ENCODE data around the gene DMRTA1.
"Not testable (repeated sequence)": the region's sequence is repeated elsewhere in the genome, so short reads cannot be mapped to it uniquely, and the experiment has no call there.

DMRTA1 gene

GRCh38 chr9:22469928-22470544, 23.4 kb downstream of the DMRTA1 start:
- no peak overlapping the region for H2AK5ac ChIP-seq (ENCODE audit: low read length)
- H3K4me2 ChIP-seq (ENCODE audit: low read length) = no peak overlapping the region
- H4K8ac ChIP-seq (ENCODE audit: low read depth, low read length) = no peak overlapping the region
- H3K56ac ChIP-seq (ENCODE audit: low read length) = no peak overlapping the region
- no peak overlapping the region for H3K9ac ChIP-seq (ENCODE audit: low read length)
- H3K36me3 ChIP-seq (ENCODE audit: control insufficient read depth, insufficient read depth, low read length) = no peaks in the 10 kb centered on the region
- H2BK120ac ChIP-seq (ENCODE audit: low read depth, low read length) = no peak overlapping the region
- no peak overlapping the region for H4K5ac ChIP-seq (ENCODE audit: low read length)
- no peak overlapping the region for H3K18ac ChIP-seq (ENCODE audit: low read length)
- H3K4me3 ChIP-seq (ENCODE audit: low read length) = no peak overlapping the region
- H3K79me2 ChIP-seq (ENCODE audit: control insufficient read depth, insufficient read depth, low read length) = no peaks in the 10 kb centered on the region
- DNase-seq = peak; percentile 69
- WGBS (ENCODE audit: extremely low coverage, insufficient coverage, low lambda C conversion rate) = no CpG with 5 or more reads among the region's 8 CpGs
- no peaks in the 10 kb centered on the region for H3K27me3 ChIP-seq (ENCODE audit: insufficient read depth, low read length, poor library complexity)
- no peak overlapping the region for H3K27ac ChIP-seq (ENCODE audit: low read depth, low read length)
- no peaks in the 10 kb centered on the region for H3K4me1 ChIP-seq (ENCODE audit: control insufficient read depth, low read depth, low read length)
- H3K4ac ChIP-seq (ENCODE audit: low read depth, low read length) = no peak overlapping the region
- H3K79me1 ChIP-seq (ENCODE audit: low read length) = no peaks in the 10 kb centered on the region
- no peak overlapping the region for H2BK15ac ChIP-seq (replicated peaks; ENCODE audit: low read depth)
- no peak overlapping the region for H2BK5ac ChIP-seq (ENCODE audit: low read length)
- H3K23ac ChIP-seq (ENCODE audit: low read length) = no peak overlapping the region

- Histone ChIP-seq H3K79me2 (ENCODE audit: control insufficient read depth, insufficient read depth, low read length) (no peaks in the 10 kb centered on the region), H4K5ac (ENCODE audit: low read length) (no peak overlapping the region), H3K9ac (ENCODE audit: low read length) (no peak overlapping the region), H3K4me1 (ENCODE audit: control insufficient read depth, low read depth, low read length) (no peaks in the 10 kb centered on the region), H2BK120ac (ENCODE audit: low read depth, low read length) (no peak overlapping the region), H3K4ac (ENCODE audit: low read depth, low read length) (no peak overlapping the region), H2BK5ac (ENCODE audit: low read length) (no peak overlapping the region), H2BK15ac (replicated peaks; ENCODE audit: low read depth) (no peak overlapping the region), H3K36me3 (ENCODE audit: control insufficient read depth, insufficient read depth, low read length) (no peaks in the 10 kb centered on the region), H3K27ac (ENCODE audit: low read depth, low read length) (no peak overlapping the region), H3K27me3 (ENCODE audit: insufficient read depth, low read length, poor library complexity) (no peaks in the 10 kb centered on the region), H2AK5ac (ENCODE audit: low read length) (no peak overlapping the region), H4K8ac (ENCODE audit: low read depth, low read length) (no peak overlapping the region), H3K23ac (ENCODE audit: low read length) (no peak overlapping the region), H3K56ac (ENCODE audit: low read length) (no peak overlapping the region), H3K4me3 (ENCODE audit: low read length) (no peak overlapping the region), H3K4me2 (ENCODE audit: low read length) (no peak overlapping the region), H3K18ac (ENCODE audit: low read length) (no peak overlapping the region), H3K79me1 (ENCODE audit: low read length) (no peaks in the 10 kb centered on the region)
- no peak for DNase-seq
- no CpG with 5 or more reads among the region's 2 CpGs for WGBS (ENCODE audit: extremely low coverage, insufficient coverage, low lambda C conversion rate)
Observed at GRCh38 chr9:22481566-22481965, 34.9 kb downstream of the DMRTA1 start.

- Histone ChIP-seq H2AK5ac (ENCODE audit: low read length) (no peak overlapping the region), H2BK120ac (ENCODE audit: low read depth, low read length) (no peak overlapping the region), H4K5ac (ENCODE audit: low read length) (no peak overlapping the region), H3K56ac (ENCODE audit: low read length) (no peak overlapping the region), H3K4me3 (ENCODE audit: low read length) (no peak overlapping the region), H3K18ac (ENCODE audit: low read length) (no peak overlapping the region), H2BK5ac (ENCODE audit: low read length) (no peak overlapping the region), H3K27me3 (ENCODE audit: insufficient read depth, low read length, poor library complexity) (no peaks in the 10 kb centered on the region), H3K36me3 (ENCODE audit: control insufficient read depth, insufficient read depth, low read length) (no peaks in the 10 kb centered on the region), H3K4me2 (ENCODE audit: low read length) (no peak overlapping the region), H3K79me2 (ENCODE audit: control insufficient read depth, insufficient read depth, low read length) (no peaks in the 10 kb centered on the region), H3K79me1 (ENCODE audit: low read length) (no peaks in the 10 kb centered on the region), H2BK15ac (replicated peaks; ENCODE audit: low read depth) (no peak overlapping the region), H3K4ac (ENCODE audit: low read depth, low read length) (no peak overlapping the region), H3K27ac (ENCODE audit: low read depth, low read length) (no peak overlapping the region), H3K23ac (ENCODE audit: low read length) (no peak overlapping the region), H3K9ac (ENCODE audit: low read length) (no peak overlapping the region), H4K8ac (ENCODE audit: low read depth, low read length) (no peak overlapping the region), H3K4me1 (ENCODE audit: control insufficient read depth, low read depth, low read length) (no peaks in the 10 kb centered on the region)
- no CpG with 5 or more reads among the region's 1 CpG for WGBS (ENCODE audit: extremely low coverage, insufficient coverage, low lambda C conversion rate)
- DNase-seq = no peak
Observed at GRCh38 chr9:22483528-22484070, 37.0 kb downstream of the DMRTA1 start.

- H3K4ac ChIP-seq (ENCODE audit: low read depth, low read length); H4K8ac ChIP-seq (ENCODE audit: low read depth, low read length); H3K18ac ChIP-seq (ENCODE audit: low read length); H3K56ac ChIP-seq (ENCODE audit: low read length); H3K23ac ChIP-seq (ENCODE audit: low read length); H3K4me1 ChIP-seq (ENCODE audit: control insufficient read depth, low read depth, low read length); H2AK5ac ChIP-seq (ENCODE audit: low read length); H3K79me2 ChIP-seq (ENCODE audit: control insufficient read depth, insufficient read depth, low read length); H2BK120ac ChIP-seq (ENCODE audit: low read depth, low read length); H4K5ac ChIP-seq (ENCODE audit: low read length); H3K9ac ChIP-seq (ENCODE audit: low read length); H3K79me1 ChIP-seq (ENCODE audit: low read length); H3K27ac ChIP-seq (ENCODE audit: low read depth, low read length); H3K27me3 ChIP-seq (ENCODE audit: insufficient read depth, low read length, poor library complexity); H2BK15ac ChIP-seq (replicated peaks; ENCODE audit: low read depth); H3K4me2 ChIP-seq (ENCODE audit: low read length); H2BK5ac ChIP-seq (ENCODE audit: low read length); DNase-seq; H3K4me3 ChIP-seq (ENCODE audit: low read length); H3K36me3 ChIP-seq (ENCODE audit: control insufficient read depth, insufficient read depth, low read length): not testable (repeated sequence)
- WGBS (ENCODE audit: extremely low coverage, insufficient coverage, low lambda C conversion rate) = no CpG with 5 or more reads among the region's 4 CpGs
Observed at GRCh38 chr9:22496197-22496596, 49.6 kb downstream of the DMRTA1 start.

All from mesendoderm (in vitro differentiated cells).